ENCODE measurements around the gene OR10H5. TPM values are rescaled to one million over a fixed set of nuclear protein-coding genes. Genes with fewer than 3 reads are reported as not detected.
"Not testable (repeated sequence)": the region's sequence is repeated elsewhere in the genome, so short reads cannot be mapped to it uniquely, and the experiment has no call there.

Gene OR10H5
- total RNA-seq, 1 donor from 2014 or later, result not detected

DNA sequence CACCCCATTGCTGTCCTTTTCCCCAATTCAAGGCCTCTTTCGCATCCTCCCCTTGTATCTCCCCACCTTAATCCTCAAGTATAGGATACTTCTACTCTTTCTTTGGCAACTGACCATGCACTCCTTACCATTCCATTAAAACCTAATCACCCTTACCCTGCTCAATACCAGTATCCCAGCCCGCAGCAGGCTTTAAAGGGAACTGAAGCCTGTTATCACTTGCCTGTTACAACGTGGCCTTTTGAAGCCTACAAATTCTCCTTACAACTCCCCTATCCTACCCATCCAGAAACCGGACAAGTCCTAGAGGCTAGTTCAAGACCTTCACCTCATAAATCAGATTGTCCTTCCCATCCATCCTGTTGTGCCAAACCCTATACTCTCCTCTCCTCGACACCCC is 44.2 kb downstream of the OR10H5 start:
- no peak overlapping the region for H3K27ac Mint-ChIP-seq (ENCODE audit: unreplicated experiment)
- no peaks in the 10 kb centered on the region for H3K4me1 Mint-ChIP-seq (ENCODE audit: unreplicated experiment)
- H3K27me3 Mint-ChIP-seq (ENCODE audit: unreplicated experiment), result no peaks in the 10 kb centered on the region
- H3K36me3 Mint-ChIP-seq (ENCODE audit: unreplicated experiment), result no peaks in the 10 kb centered on the region
- peaks cover 28% of the 10 kb centered on the region for H3K9me3 Mint-ChIP-seq (ENCODE audit: unreplicated experiment)
- TF ChIP-seq, protein P1, sequence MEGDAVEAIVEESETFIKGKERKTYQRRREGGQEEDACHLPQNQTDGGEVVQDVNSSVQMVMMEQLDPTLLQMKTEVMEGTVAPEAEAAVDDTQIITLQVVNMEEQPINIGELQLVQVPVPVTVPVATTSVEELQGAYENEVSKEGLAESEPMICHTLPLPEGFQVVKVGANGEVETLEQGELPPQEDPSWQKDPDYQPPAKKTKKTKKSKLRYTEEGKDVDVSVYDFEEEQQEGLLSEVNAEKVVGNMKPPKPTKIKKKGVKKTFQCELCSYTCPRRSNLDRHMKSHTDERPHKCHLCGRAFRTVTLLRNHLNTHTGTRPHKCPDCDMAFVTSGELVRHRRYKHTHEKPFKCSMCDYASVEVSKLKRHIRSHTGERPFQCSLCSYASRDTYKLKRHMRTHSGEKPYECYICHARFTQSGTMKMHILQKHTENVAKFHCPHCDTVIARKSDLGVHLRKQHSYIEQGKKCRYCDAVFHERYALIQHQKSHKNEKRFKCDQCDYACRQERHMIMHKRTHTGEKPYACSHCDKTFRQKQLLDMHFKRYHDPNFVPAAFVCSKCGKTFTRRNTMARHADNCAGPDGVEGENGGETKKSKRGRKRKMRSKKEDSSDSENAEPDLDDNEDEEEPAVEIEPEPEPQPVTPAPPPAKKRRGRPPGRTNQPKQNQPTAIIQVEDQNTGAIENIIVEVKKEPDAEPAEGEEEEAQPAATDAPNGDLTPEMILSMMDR (IDR thresholded peaks at IDR 0.05), result no peak
- DNase-seq (ENCODE audit: extremely low spot score, unreplicated experiment), result no peak
- no peak overlapping the region for H3K4me3 Mint-ChIP-seq (ENCODE audit: unreplicated experiment)

DNA sequence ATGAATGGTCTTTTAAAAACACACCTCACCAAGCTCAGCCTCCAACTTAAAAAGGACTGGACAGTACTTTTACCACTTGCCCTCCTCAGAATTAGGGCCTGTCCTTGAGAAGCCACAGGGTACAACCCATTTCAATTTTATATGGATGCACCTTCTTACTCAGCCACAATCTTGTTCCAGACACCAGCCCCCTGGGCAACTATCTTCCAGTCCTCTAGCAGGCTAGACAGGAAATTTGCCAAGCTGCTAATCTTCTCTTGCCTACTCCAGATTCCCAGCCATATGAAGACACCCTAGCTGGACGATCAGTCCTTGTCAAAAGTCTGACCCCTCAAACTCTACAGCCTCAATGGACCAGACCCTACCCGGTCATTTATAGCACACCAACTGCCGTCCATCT is 46.8 kb downstream of the OR10H5 start:
- H3K4me3 Mint-ChIP-seq (ENCODE audit: unreplicated experiment); DNase-seq (ENCODE audit: extremely low spot score, unreplicated experiment); H3K27me3 Mint-ChIP-seq (ENCODE audit: unreplicated experiment); H3K36me3 Mint-ChIP-seq (ENCODE audit: unreplicated experiment); H3K4me1 Mint-ChIP-seq (ENCODE audit: unreplicated experiment); H3K27ac Mint-ChIP-seq (ENCODE audit: unreplicated experiment): not testable (repeated sequence)
- H3K9me3 Mint-ChIP-seq (ENCODE audit: unreplicated experiment), result peaks cover 27% of the 10 kb centered on the region

DNA sequence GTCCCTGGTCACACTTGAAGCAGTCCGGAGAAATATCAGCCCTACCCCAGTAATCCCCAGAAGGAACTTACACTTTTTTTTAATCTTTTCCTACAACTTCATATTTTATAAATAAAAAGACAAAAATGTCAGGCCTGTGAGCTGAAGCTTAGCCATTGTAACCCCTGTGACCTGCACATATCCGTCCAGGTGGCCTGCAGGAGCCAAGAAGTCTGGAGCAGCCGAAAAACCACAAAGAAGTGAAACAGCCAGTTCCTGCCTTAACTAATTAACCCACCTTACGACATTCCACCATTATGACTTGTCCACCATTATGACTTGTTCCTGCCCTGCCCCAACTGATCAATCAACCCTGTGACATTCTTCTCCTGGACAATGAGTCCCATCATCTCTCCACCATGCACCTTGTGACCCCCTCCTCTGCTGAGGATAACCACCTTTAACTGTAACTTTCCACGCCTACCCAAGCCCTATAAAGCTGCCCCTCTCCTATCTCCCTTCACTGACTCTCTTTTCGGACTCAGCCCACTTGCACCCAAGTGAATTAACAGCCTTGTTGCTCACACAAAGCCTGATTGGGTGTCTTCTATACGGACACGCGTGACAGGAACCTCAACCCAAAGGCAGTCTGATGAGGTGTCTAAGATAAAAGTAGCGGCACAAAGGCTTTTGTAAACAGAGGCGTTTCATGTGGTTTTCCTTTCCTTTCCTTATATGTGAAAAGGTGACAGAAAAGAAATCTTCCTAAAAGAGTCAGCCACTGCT is 48.3 kb downstream of the OR10H5 start:
- not testable (repeated sequence) for H3K27me3 Mint-ChIP-seq (ENCODE audit: unreplicated experiment); H3K4me1 Mint-ChIP-seq (ENCODE audit: unreplicated experiment); H3K27ac Mint-ChIP-seq (ENCODE audit: unreplicated experiment); H3K4me3 Mint-ChIP-seq (ENCODE audit: unreplicated experiment); H3K36me3 Mint-ChIP-seq (ENCODE audit: unreplicated experiment); DNase-seq (ENCODE audit: extremely low spot score, unreplicated experiment)
- H3K9me3 Mint-ChIP-seq (ENCODE audit: unreplicated experiment), result peaks cover 14% of the 10 kb centered on the region

DNA sequence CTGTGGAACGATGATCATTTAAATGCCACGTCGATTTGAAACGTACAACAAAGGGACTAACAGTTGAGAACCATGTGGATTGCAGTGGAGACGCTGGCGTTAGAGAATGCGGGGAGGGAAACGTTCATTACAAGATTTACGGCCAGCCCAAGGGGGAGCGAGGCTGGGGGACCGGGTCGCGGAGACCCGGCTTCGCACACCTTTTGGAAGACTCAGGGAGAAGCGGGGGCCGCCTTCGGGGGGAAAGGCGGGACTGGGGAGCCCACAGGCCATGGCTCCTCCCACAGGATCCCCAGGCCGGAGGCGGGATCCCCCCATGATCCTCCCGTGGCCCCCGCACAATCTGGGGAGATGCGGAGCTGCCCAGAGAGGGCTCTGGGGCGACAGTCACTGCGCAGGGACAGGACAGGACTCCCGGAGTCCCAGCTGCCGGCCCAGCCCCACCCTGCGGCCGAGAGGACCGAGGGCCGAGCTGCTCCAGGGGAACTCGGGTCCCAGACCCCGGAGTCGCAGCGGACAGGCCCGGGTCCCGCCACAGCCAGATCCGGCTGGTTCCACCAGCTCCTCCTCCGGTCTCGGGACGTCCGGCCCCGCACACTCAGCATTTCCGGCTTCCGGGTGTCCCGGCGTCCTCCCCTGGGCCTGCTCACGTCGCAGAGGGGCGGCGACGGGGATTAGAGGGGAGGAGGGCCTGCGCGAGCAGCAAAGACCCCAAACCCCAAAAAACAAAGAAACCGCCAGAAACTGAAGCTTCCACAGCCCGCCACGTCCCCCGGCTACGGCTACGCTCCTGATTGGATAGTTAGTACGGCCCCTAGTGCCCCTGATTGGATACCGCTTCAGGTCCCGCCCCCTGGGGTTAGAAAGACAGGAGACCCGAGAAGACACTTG is 49.1 kb downstream of the OR10H5 start:
- TF ChIP-seq, protein P1 (IDR thresholded peaks at IDR 0.05), result no peak

DNA sequence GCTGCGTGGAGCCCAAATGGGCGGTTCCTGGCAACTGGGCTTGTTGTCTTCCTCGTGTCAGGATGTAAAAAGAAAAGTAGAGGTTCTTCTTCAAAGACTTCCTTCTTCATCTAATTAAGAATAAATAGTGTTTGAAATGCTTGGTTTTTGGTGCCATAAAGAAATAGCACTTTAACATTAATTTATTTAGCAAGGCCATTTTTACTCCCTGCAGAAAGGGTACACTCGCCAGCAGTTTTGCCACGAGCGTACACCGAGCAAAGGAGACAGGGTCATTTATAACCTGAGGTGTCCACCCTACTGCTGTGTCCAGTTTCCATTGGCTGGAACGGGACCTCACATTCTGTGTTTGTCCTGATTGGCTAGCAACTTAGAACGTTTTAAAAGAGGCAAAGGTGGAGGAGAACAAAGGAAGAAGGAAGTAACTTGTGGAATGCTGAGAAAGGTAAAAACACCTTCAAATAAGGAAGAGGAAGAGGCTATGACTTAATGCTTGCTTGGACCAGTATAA is 49.8 kb downstream of the OR10H5 start:
- Mint-ChIP-seq H3K27ac (ENCODE audit: unreplicated experiment) (no peak overlapping the region), H3K4me3 (ENCODE audit: unreplicated experiment) (no peak overlapping the region), H3K36me3 (ENCODE audit: unreplicated experiment) (no peaks in the 10 kb centered on the region), H3K4me1 (ENCODE audit: unreplicated experiment) (no peaks in the 10 kb centered on the region), H3K9me3 (ENCODE audit: unreplicated experiment) (peaks cover 12% of the 10 kb centered on the region), H3K27me3 (ENCODE audit: unreplicated experiment) (no peaks in the 10 kb centered on the region)
- no peak for DNase-seq (ENCODE audit: extremely low spot score, unreplicated experiment)
- TF ChIP-seq, protein P1 (IDR thresholded peaks at IDR 0.05), result no peak

More for the DNA sequence above, 49.1 kb downstream of the OR10H5 start:
- no peak for DNase-seq (ENCODE audit: extremely low spot score, unreplicated experiment)
- Mint-ChIP-seq H3K27ac (ENCODE audit: unreplicated experiment) (no peak overlapping the region), H3K9me3 (ENCODE audit: unreplicated experiment) (peaks cover 12% of the 10 kb centered on the region), H3K27me3 (ENCODE audit: unreplicated experiment) (no peaks in the 10 kb centered on the region), H3K4me1 (ENCODE audit: unreplicated experiment) (no peaks in the 10 kb centered on the region), H3K36me3 (ENCODE audit: unreplicated experiment) (no peaks in the 10 kb centered on the region), H3K4me3 (ENCODE audit: unreplicated experiment) (no peak overlapping the region)

DNA sequence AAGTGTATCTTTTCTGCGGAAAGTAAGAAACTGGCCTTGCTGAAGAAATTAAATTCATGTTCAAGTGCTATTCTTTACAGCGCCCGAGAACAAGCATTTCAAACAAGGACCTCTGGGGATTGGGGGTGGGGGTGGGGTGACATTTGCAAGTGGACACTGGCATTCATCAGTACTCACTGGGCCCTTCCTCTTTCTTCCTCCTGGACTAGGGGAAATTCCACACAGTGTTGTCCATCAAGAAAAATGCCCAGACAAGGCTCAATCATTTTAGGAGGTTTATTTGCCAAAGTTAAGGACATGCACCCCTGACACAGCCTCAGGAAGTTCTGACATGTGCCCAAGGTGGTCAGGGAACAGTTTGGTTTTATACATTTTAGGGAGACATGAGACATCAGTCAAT is 50.9 kb downstream of the OR10H5 start:
- no peak for DNase-seq (ENCODE audit: extremely low spot score, unreplicated experiment)

DNA sequence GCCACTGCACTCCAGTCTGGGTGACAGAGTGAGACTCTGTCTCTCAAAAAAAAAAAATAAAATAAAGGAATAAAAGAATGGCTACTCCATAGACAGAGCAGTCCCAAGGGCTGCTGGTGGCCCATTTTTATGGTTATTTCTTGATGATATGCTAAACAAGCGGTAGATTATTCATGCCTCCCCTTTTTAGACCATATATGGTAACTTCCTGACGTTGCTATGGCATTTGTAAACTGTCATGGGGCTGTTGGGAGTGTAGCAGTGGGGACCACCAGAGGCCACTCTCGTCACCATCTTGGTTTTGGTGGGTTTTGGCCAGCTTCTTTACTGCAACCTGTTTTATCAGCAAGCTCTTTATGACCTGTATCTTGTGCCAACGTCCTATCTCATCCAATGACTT is 52.4 kb downstream of the OR10H5 start:
- H3K27me3 Mint-ChIP-seq (ENCODE audit: unreplicated experiment), result not testable (repeated sequence)
- H3K9me3 Mint-ChIP-seq (ENCODE audit: unreplicated experiment), result peaks cover 23% of the 10 kb centered on the region

More for the DNA sequence above, 50.9 kb downstream of the OR10H5 start:
- TF ChIP-seq, protein P1 (IDR thresholded peaks at IDR 0.05), result no peak
- Mint-ChIP-seq H3K4me3 (ENCODE audit: unreplicated experiment) (no peak overlapping the region), H3K4me1 (ENCODE audit: unreplicated experiment) (no peaks in the 10 kb centered on the region), H3K36me3 (ENCODE audit: unreplicated experiment) (no peaks in the 10 kb centered on the region), H3K27me3 (ENCODE audit: unreplicated experiment) (no peaks in the 10 kb centered on the region), H3K9me3 (ENCODE audit: unreplicated experiment) (peaks cover 15% of the 10 kb centered on the region), H3K27ac (ENCODE audit: unreplicated experiment) (no peak overlapping the region)

More for the DNA sequence above, 52.4 kb downstream of the OR10H5 start:
- DNase-seq (ENCODE audit: extremely low spot score, unreplicated experiment); H3K27ac Mint-ChIP-seq (ENCODE audit: unreplicated experiment); H3K4me1 Mint-ChIP-seq (ENCODE audit: unreplicated experiment); H3K4me3 Mint-ChIP-seq (ENCODE audit: unreplicated experiment); H3K36me3 Mint-ChIP-seq (ENCODE audit: unreplicated experiment): not testable (repeated sequence)
